Measurements from ENCODE around the gene MSX1. TPM values are rescaled to one million over a fixed set of nuclear protein-coding genes. Genes with fewer than 3 reads are reported as not detected.

MSX1 gene
- total RNA-seq: 5.5 and 9.4 TPM in 2 replicates

DNA sequence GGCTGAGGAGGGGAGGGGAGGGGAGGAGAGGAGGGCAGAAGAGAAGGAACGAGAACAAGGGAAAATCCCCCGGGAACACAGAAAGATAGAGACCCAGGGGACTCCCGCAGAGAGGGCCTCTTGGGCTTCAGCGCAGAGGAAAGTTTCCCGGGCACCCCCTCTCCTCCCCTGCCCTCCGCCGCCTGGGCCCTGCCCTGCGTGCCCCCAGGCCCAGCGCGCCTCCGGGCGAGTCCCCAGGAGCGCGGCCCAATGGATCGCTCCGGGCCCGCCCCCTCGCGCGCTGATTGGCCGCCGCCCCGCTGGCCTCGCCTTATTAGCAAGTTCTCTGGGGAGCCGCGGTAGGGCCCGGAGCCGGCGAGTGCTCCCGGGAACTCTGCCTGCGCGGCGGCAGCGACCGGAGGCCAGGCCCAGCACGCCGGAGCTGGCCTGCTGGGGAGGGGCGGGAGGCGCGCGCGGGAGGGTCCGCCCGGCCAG is at the start of gene MSX1:
TSS of gene MSX1 (plus strand) at position 341 of the 474 bp plus-strand sequence. CDS start 235 bp downstream, outside the sequence.

Other genes with a start within 250 kb of the MSX1 start
- 4.3 and 41.5 TPM in 2 replicates for gene CYTL1, start 159.8 kb downstream of the MSX1 start, total RNA-seq
- 4.1 and 4.6 TPM in 2 replicates for gene STK32B, start 191.8 kb downstream of the MSX1 start, total RNA-seq

All from aortic smooth muscle cell (primary cell).